ENCODE data around the gene FOXN3.

The FOXN3 gene

DNA sequence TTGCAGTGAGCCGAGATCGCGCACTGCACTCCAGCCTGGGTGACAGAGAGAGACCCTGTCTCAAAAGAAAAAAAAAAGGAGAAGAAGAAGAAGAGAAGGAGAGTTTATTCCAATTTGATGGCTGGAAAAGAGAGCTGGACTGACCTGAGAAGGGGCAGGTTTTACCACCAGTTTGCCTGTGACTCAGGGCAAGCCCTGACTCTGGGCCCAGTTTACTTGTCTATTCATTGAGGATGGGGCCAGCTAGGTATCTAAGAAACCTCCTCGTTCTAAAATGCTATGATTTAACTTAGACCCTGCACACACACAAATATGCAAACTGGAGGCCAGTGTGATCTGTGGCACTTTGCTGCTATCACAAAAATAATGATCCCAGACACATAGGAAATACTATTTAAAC is 155.0 kb downstream of the FOXN3 start:
- no peaks in the 10 kb centered on the region for H3K79me2 ChIP-seq (ENCODE audit: low read length)
- H3K27me3 ChIP-seq (ENCODE audit: low read depth, low read length): no peaks in the 10 kb centered on the region
- H3K36me3 ChIP-seq (replicated peaks; ENCODE audit: low read depth, low read length): peaks cover 4% of the 10 kb centered on the region
- H4K20me1 ChIP-seq (ENCODE audit: insufficient read depth, low read length): peaks cover 10% of the 10 kb centered on the region; the same call in 1 of the 2 replicates
- H3K9me3 ChIP-seq (ENCODE audit: insufficient read depth, low read length): no peaks in the 10 kb centered on the region
- H2AFZ ChIP-seq (ENCODE audit: low read depth, low read length): no peak overlapping the region
- no peak overlapping the region for H3K27ac ChIP-seq (ENCODE audit: low read length)
- TF ChIP-seq, protein P1, sequence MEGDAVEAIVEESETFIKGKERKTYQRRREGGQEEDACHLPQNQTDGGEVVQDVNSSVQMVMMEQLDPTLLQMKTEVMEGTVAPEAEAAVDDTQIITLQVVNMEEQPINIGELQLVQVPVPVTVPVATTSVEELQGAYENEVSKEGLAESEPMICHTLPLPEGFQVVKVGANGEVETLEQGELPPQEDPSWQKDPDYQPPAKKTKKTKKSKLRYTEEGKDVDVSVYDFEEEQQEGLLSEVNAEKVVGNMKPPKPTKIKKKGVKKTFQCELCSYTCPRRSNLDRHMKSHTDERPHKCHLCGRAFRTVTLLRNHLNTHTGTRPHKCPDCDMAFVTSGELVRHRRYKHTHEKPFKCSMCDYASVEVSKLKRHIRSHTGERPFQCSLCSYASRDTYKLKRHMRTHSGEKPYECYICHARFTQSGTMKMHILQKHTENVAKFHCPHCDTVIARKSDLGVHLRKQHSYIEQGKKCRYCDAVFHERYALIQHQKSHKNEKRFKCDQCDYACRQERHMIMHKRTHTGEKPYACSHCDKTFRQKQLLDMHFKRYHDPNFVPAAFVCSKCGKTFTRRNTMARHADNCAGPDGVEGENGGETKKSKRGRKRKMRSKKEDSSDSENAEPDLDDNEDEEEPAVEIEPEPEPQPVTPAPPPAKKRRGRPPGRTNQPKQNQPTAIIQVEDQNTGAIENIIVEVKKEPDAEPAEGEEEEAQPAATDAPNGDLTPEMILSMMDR (IDR thresholded peaks at IDR 0.05; ENCODE audit: low read depth, low read length): no peak
- TF ChIP-seq EZH2phosphoT487 (IDR thresholded peaks at IDR 0.05; ENCODE audit: low read depth): no peak
- H3K4me2 ChIP-seq (ENCODE audit: low read length): no peak overlapping the region
- no peak overlapping the region for H3K9ac ChIP-seq (ENCODE audit: low read length)
- H3K4me1 ChIP-seq (ENCODE audit: low read length): peaks cover 35% of the 10 kb centered on the region
- H3K4me3 ChIP-seq (ENCODE audit: low read length): no peak overlapping the region

DNA sequence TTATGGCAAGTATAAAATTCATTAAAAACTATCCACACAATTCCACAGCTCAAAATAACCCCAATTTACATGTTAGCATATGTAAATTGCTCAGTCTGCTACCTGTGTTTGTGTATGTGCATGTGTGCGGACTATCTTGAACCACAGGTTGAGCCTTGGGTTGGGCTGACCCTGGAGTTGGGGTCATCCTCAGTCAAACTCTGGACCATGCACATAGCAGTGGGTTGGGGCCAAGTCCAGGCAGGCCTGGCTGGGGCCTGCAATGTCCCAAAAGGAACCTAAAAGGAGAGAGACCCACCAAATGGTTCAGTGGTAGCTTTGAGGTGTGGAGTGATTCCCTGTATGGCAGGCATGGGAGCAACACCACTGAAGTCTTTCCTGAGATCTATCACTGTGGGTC is 156.1 kb downstream of the FOXN3 start:
- no peak overlapping the region for H3K27ac ChIP-seq (ENCODE audit: low read length)
- no peak overlapping the region for H3K9ac ChIP-seq (ENCODE audit: low read length)
- no peak overlapping the region for H2AFZ ChIP-seq (ENCODE audit: low read depth, low read length)
- H3K79me2 ChIP-seq (ENCODE audit: low read length): no peaks in the 10 kb centered on the region
- peaks cover 34% of the 10 kb centered on the region for H3K4me1 ChIP-seq (ENCODE audit: low read length)
- H3K36me3 ChIP-seq (replicated peaks; ENCODE audit: low read depth, low read length): peaks cover 4% of the 10 kb centered on the region
- no peak overlapping the region for H3K4me2 ChIP-seq (ENCODE audit: low read length)
- H3K27me3 ChIP-seq (ENCODE audit: low read depth, low read length): no peaks in the 10 kb centered on the region
- no peaks in the 10 kb centered on the region for H3K9me3 ChIP-seq (ENCODE audit: insufficient read depth, low read length)
- TF ChIP-seq, protein P1 (IDR thresholded peaks at IDR 0.05; ENCODE audit: low read depth, low read length): no peak
- no peak for TF ChIP-seq EZH2phosphoT487 (IDR thresholded peaks at IDR 0.05; ENCODE audit: low read depth)
- no peak overlapping the region for H3K4me3 ChIP-seq (ENCODE audit: low read length)
- H4K20me1 ChIP-seq (ENCODE audit: insufficient read depth, low read length): peaks cover 10% of the 10 kb centered on the region; the same call in 1 of the 2 replicates

DNA sequence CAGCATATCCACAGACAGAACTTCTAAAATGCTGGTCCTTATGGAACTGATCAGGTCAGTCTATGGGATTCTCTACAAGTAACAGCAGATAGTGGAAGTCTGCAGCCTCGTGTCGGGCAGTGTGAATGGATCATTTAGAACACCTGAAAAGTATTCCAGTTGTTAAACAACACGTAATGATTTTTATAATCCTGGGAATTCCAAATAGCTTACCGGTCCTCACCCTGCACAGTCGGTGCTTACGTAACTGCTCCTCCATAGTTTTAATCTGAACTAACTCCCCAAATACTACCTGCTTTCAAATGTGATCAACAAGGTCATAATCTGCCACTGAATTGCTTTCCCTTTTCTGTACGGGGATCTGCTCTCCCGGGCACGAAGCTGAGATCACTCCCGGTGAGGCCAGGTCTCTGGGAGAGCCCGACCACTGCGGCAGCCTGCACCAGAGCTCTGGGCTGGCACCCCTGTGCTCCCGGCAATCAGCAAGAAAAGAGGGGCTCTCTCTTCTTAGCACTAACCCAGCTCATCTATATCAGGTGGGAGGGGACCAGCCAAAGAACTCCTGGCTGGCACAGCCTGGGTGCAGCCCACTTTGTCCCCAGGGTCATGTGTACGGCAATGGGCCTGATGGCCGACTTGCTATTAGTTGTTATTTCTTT is 157.0 kb downstream of the FOXN3 start:
- H3K36me3 ChIP-seq (replicated peaks; ENCODE audit: low read depth, low read length): peaks cover 4% of the 10 kb centered on the region
- TF ChIP-seq, protein P1 (IDR thresholded peaks at IDR 0.05; ENCODE audit: low read depth, low read length): no peak
- TF ChIP-seq EZH2phosphoT487 (IDR thresholded peaks at IDR 0.05; ENCODE audit: low read depth): no peak
- H3K9ac ChIP-seq (ENCODE audit: low read length): no peak overlapping the region
- H3K79me2 ChIP-seq (ENCODE audit: low read length): no peaks in the 10 kb centered on the region
- no peaks in the 10 kb centered on the region for H3K27me3 ChIP-seq (ENCODE audit: low read depth, low read length)
- no peaks in the 10 kb centered on the region for H3K9me3 ChIP-seq (ENCODE audit: insufficient read depth, low read length)
- H4K20me1 ChIP-seq (ENCODE audit: insufficient read depth, low read length): peaks cover 7% of the 10 kb centered on the region; the same call in 1 of the 2 replicates
- no peak overlapping the region for H3K4me2 ChIP-seq (ENCODE audit: low read length)
- peaks cover 31% of the 10 kb centered on the region for H3K4me1 ChIP-seq (ENCODE audit: low read length)
- no peak overlapping the region for H2AFZ ChIP-seq (ENCODE audit: low read depth, low read length)
- no peak overlapping the region for H3K27ac ChIP-seq (ENCODE audit: low read length)
- no peak overlapping the region for H3K4me3 ChIP-seq (ENCODE audit: low read length)

DNA sequence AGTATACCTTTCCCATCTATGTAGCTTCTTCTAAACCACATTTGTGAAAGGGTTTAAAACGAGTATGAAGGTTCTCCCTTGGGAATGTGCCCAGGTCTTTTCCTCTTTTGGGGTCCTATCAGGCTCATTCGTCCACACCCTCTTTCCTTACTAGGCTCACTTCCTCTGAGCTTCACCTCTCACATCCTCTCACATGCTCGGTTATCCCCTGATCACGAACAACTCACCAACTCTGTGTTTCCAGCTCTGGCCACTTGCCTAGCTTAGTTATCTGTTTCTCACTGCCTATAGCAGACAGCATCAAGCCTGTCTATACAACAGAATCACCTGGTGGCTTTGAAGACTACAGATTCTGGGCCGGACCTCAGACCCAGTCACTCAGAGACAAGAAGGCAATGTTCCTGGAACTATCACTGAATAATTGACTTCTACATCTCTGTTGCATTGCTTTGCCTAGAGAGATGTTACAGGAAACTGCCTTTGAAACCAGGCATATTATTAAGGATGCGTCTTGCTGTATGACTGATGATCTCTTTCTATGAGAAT is 158.2 kb downstream of the FOXN3 start:
- H3K27ac ChIP-seq (ENCODE audit: low read length): no peak overlapping the region
- TF ChIP-seq, protein P1 (IDR thresholded peaks at IDR 0.05; ENCODE audit: low read depth, low read length): no peak
- TF ChIP-seq EZH2phosphoT487 (IDR thresholded peaks at IDR 0.05; ENCODE audit: low read depth): no peak

More for the DNA sequence above, 158.2 kb downstream of the FOXN3 start:
- no peak overlapping the region for H3K9ac ChIP-seq (ENCODE audit: low read length)
- H3K9me3 ChIP-seq (ENCODE audit: insufficient read depth, low read length): no peaks in the 10 kb centered on the region
- H3K79me2 ChIP-seq (ENCODE audit: low read length): no peaks in the 10 kb centered on the region
- H3K4me3 ChIP-seq (ENCODE audit: low read length): no peak overlapping the region
- H3K27me3 ChIP-seq (ENCODE audit: low read depth, low read length): no peaks in the 10 kb centered on the region
- peaks cover 18% of the 10 kb centered on the region for H3K4me1 ChIP-seq (ENCODE audit: low read length)
- no peak overlapping the region for H2AFZ ChIP-seq (ENCODE audit: low read depth, low read length)
- H3K36me3 ChIP-seq (replicated peaks; ENCODE audit: low read depth, low read length): peaks cover 4% of the 10 kb centered on the region
- H3K4me2 ChIP-seq (ENCODE audit: low read length): peak overlapping the region; percentile 40
- H4K20me1 ChIP-seq (ENCODE audit: insufficient read depth, low read length): no peaks in the 10 kb centered on the region

Data from OCI-LY3 (cell line).